GM10266 (cell line): ENCODE data around the gene SERPINB1.

Experiments
- DNase-seq: peaks from one replicate; pipeline ENCODE4 v3.0.0; 2012; ENCODE audit errors: extremely low spot score
- CTCF ChIP-seq: IDR thresholded peaks from 2 replicates; pipeline ENCODE4 v1.5.1; 2012; ENCODE audit warnings: mild to moderate bottlenecking, low read depth; ENCODE audit not compliant: control insufficient read depth, insufficient read depth; ENCODE audit errors: missing control alignments

Gene SERPINB1

DNA sequence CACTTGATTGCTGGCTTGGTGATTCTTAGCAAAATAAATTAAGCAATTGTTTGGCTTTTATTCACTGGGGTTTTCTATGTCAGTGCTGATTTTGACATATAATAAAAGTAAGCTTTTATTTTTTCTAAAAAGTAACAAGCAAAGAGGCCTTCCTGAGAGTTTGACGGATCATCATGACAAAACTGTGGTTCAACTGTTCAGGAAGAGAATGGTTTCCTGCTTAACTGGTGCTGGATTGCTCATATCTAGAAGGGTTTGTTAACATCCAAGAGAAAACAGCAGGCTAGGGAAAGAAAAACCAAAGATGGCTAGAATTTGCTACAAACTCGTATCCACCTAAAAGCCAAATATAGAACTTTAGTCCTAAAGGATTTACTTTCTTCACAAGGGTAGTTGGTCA lies 21.2 kb downstream of the SERPINB1 start:
- DNase-seq: no peak
- TF ChIP-seq CTCF: no peak

DNA sequence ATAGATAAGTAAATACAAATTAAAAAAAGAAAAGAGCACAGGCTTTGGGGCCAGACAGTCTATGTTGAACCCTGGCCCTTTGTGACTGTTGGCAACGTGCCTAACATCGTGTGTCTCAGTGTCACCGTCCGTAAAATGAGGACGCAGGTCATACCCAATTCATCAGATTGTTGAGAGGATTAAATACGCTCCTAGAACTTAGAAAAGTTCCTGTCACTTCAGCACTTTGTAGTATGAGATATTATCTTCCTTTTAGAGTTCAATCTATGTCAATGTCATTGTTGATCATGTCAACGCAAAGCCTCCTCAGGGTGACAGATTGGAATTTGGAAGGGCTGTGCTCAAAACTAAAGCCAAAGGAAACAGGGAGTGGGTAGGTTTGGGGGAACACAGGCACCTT lies 21.7 kb downstream of the SERPINB1 start:
- TF ChIP-seq CTCF: no peak
- DNase-seq: no peak

GRCh38 chr6:2819115-2819514 lies 22.5 kb downstream of the SERPINB1 start:
- no peak for DNase-seq
- TF ChIP-seq CTCF: no peak

GRCh38 chr6:2818593-2818992 lies 23.1 kb downstream of the SERPINB1 start:
- no peak for TF ChIP-seq CTCF
- no peak for DNase-seq

DNA sequence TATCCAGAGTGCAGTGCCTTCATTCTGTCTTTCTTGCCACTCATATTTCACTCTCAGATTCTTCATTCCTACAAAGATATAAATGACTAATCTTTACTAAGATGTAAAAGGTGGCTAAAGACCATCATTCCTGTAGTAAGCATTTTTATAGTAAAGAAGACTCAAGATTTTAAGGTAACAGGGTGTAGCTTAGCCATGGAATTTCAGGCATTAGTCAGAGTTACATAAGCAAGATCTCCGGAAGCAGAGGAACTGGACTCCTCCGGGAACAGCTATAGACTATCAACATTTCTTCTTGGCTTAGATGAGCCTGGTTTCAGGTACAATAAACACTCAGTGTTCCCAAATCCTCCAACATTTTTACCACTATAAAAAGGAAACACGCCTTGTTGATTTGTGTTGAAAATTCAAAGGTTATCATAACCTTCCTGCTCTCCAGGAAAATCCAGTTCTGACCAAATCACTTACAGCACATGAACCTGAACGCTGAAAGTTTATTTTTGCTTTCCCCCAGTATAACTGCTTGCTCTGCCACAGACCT lies 23.7 kb downstream of the SERPINB1 start:
- DNase-seq: no peak

DNA sequence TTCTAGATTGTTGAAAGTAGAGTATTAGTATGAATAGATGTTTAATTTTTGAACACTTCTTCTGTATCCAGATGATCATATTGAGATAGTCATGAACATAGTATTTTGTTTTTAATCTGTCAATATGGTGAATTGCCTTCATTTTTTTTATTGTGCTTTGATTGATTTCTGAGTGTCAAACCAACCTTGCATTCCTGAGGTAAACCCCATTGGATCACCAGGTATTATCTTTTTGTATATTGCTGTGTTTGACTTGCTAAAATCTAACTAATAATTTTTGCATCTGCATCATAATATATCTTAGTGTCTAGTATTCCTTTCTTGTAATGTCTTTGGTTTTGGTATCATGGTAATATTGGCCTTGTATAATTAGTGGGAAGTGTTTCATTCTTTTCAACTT lies 25.5 kb downstream of the SERPINB1 start:
- TF ChIP-seq CTCF: no peak
- DNase-seq: no peak

More for the DNA sequence above, 23.7 kb downstream of the SERPINB1 start:
- no peak for TF ChIP-seq CTCF

DNA sequence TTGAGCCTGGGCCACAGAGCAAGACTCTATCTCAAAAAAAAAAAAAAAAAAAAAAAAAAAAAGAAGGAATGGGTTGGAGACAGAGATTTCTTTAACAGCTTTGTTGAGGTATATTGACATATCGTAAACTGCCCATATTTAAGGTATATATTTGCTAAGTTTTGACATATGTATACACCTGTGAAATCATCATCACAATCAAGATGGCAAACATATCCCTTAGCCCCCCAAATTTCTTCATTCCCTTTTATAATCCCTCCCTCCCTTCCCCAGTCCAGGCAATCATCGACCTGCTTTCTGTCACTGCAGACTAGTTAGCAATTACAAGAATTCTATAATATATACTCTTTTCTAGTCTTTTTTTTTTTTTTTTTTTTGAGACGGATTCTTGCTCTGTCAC lies 29.0 kb downstream of the SERPINB1 start:
- no peak for DNase-seq
- no peak for TF ChIP-seq CTCF
